Neural cell (in vitro differentiated cells): ENCODE results near the gene ADAMTS6.

Experiments
- EP300 ChIP-seq: fragments of 450-650 bp; conservative IDR thresholded peaks from 2 replicates; pipeline ENCODE4 v1.6.1; 2014; ENCODE audit warnings: antibody characterized with exemption, mild to moderate bottlenecking, moderate library complexity; ENCODE audit not compliant: poor library complexity, severe bottlenecking
- EZH2 ChIP-seq: fragments of 200-600, 300-800 bp; shearing (Covaris generic), sonication (generic); IDR thresholded peaks from 2 replicates; pipeline ENCODE4 v1.6.1; 2014; ENCODE audit warnings: antibody characterized with exemption, low read length, borderline replicate concordance, mild to moderate bottlenecking; ENCODE audit not compliant: insufficient read depth, poor library complexity, severe bottlenecking
- MXI1 ChIP-seq: fragments of 450-650 bp; conservative IDR thresholded peaks from 2 replicates; pipeline ENCODE4 v1.6.1; 2014; ENCODE audit warnings: antibody characterized with exemption, mild to moderate bottlenecking; ENCODE audit not compliant: poor library complexity, severe bottlenecking
- POLR2AphosphoS5 ChIP-seq: IDR thresholded peaks from 2 replicates; pipeline ENCODE4 v1.6.1; 2012
- RAD21 ChIP-seq: fragments of 450-650 bp; conservative IDR thresholded peaks from 2 replicates; pipeline ENCODE4 v1.6.1; 2014; ENCODE audit warnings: antibody characterized with exemption, mild to moderate bottlenecking, moderate library complexity
- TAF1 ChIP-seq: IDR thresholded peaks from 2 replicates; pipeline ENCODE4 v1.6.1; 2012; ENCODE audit warnings: low read depth
- TF ChIP-seq, protein P1 (sequence below): IDR thresholded peaks from 2 replicates; pipeline ENCODE4 v1.6.1; 2012; ENCODE audit warnings: borderline replicate concordance
- TF ChIP-seq, protein P2 (sequence below): fragments of 450-650 bp; IDR thresholded peaks from 2 replicates; pipeline ENCODE4 v1.5.1; 2014; ENCODE audit warnings: antibody characterized with exemption, mild to moderate bottlenecking, moderate library complexity; ENCODE audit not compliant: poor library complexity, severe bottlenecking

DNA sequence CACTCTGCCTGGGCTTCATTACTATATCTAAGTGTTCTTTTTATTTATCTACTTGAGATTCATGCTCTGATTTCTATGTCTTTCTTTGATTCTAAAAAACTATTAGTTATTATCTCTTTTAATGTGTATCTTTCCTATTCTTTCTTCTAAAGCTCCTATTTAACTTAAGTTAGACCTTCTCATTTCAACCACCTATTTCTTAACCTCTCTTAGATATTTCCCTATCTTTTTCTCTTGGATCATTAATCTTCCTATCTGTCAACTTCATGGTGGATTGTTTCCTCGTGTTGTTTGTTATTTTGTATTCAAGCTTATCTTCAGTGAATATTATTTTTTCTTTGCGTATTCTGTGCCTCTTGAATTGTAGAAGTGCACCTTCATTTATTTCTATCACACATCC is 202.1 kb downstream of the ADAMTS6 start:
- TF ChIP-seq POLR2AphosphoS5, result no peak
- TF ChIP-seq, protein P1, sequence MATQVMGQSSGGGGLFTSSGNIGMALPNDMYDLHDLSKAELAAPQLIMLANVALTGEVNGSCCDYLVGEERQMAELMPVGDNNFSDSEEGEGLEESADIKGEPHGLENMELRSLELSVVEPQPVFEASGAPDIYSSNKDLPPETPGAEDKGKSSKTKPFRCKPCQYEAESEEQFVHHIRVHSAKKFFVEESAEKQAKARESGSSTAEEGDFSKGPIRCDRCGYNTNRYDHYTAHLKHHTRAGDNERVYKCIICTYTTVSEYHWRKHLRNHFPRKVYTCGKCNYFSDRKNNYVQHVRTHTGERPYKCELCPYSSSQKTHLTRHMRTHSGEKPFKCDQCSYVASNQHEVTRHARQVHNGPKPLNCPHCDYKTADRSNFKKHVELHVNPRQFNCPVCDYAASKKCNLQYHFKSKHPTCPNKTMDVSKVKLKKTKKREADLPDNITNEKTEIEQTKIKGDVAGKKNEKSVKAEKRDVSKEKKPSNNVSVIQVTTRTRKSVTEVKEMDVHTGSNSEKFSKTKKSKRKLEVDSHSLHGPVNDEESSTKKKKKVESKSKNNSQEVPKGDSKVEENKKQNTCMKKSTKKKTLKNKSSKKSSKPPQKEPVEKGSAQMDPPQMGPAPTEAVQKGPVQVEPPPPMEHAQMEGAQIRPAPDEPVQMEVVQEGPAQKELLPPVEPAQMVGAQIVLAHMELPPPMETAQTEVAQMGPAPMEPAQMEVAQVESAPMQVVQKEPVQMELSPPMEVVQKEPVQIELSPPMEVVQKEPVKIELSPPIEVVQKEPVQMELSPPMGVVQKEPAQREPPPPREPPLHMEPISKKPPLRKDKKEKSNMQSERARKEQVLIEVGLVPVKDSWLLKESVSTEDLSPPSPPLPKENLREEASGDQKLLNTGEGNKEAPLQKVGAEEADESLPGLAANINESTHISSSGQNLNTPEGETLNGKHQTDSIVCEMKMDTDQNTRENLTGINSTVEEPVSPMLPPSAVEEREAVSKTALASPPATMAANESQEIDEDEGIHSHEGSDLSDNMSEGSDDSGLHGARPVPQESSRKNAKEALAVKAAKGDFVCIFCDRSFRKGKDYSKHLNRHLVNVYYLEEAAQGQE, result no peak
- no peak for TF ChIP-seq EP300
- TF ChIP-seq EZH2, result no peak
- TF ChIP-seq, protein P2, sequence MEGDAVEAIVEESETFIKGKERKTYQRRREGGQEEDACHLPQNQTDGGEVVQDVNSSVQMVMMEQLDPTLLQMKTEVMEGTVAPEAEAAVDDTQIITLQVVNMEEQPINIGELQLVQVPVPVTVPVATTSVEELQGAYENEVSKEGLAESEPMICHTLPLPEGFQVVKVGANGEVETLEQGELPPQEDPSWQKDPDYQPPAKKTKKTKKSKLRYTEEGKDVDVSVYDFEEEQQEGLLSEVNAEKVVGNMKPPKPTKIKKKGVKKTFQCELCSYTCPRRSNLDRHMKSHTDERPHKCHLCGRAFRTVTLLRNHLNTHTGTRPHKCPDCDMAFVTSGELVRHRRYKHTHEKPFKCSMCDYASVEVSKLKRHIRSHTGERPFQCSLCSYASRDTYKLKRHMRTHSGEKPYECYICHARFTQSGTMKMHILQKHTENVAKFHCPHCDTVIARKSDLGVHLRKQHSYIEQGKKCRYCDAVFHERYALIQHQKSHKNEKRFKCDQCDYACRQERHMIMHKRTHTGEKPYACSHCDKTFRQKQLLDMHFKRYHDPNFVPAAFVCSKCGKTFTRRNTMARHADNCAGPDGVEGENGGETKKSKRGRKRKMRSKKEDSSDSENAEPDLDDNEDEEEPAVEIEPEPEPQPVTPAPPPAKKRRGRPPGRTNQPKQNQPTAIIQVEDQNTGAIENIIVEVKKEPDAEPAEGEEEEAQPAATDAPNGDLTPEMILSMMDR, result no peak
- no peak for TF ChIP-seq RAD21
- no peak for TF ChIP-seq TAF1
- TF ChIP-seq MXI1, result no peak
